DMS79 (cell line): ENCODE data around the gene TNFRSF12A.
A peak's percentile ranks its signal among the peaks of the same experiment; 100 is the strongest.

Experiments used
- DNase-seq: peaks from one replicate; lab custom pipeline; 2025; lab: John Stamatoyannopoulos, UW

TNFRSF12A gene

GRCh38 chr16:3026609-3027488, 6.7 kb downstream of the TNFRSF12A start:
- no peak for DNase-seq

GRCh38 chr16:3027489-3027795, 7.3 kb downstream of the TNFRSF12A start:
- DNase-seq = no peak

- peak; percentile 69 for DNase-seq
Measured at GRCh38 chr16:3027983-3028715, 8.0 kb downstream of the TNFRSF12A start.

GRCh38 chr16:3028716-3029319, 8.7 kb downstream of the TNFRSF12A start:
- DNase-seq = no peak

GRCh38 chr16:3029491-3030221, 9.5 kb downstream of the TNFRSF12A start:
- DNase-seq = no peak

- no peak for DNase-seq
Measured at GRCh38 chr16:3030222-3031212, 10.3 kb downstream of the TNFRSF12A start.

GRCh38 chr16:3032624-3033023, 12.5 kb downstream of the TNFRSF12A start:
- no peak for DNase-seq

GRCh38 chr16:3035289-3035971, 15.3 kb downstream of the TNFRSF12A start:
- DNase-seq = no peak

GRCh38 chr16:3035972-3036725, 16.0 kb downstream of the TNFRSF12A start:
- no peak for DNase-seq

- no peak for DNase-seq
Measured at GRCh38 chr16:3036726-3037315, 16.7 kb downstream of the TNFRSF12A start, which contains the start of gene BICDL2. Gene BICDL2, minus strand, starts transcription at chr16:3036944. Its CDS starts 1,448 bp downstream, at chr16:3035496.

GRCh38 chr16:3038256-3038655, 18.1 kb downstream of the TNFRSF12A start:
- peak; percentile 39 for DNase-seq

- DNase-seq = no peak
Measured at GRCh38 chr16:3038896-3039295, 18.7 kb downstream of the TNFRSF12A start.

- no peak for DNase-seq
Measured at GRCh38 chr16:3042376-3042775, 22.2 kb downstream of the TNFRSF12A start.

- no peak for DNase-seq
Measured at GRCh38 chr16:3044708-3045107, 24.5 kb downstream of the TNFRSF12A start.

- no peak for DNase-seq
Measured at GRCh38 chr16:3045758-3046640, 25.8 kb downstream of the TNFRSF12A start, which contains the start of gene MMP25. Gene MMP25, plus strand, starts transcription at chr16:3046561. Its CDS starts 357 bp downstream, at chr16:3046918.

GRCh38 chr16:3046641-3047386, 26.6 kb downstream of the TNFRSF12A start:
- no peak for DNase-seq

GRCh38 chr16:3047387-3047720, 27.2 kb downstream of the TNFRSF12A start:
- DNase-seq = no peak
